ENCODE results near the gene CYS1. TPM values are rescaled to one million over a fixed set of nuclear protein-coding genes. Genes with fewer than 3 reads are reported as not detected.

The CYS1 gene
- total RNA-seq, 1 donor from 2014 or later, result 0.56 TPM

DNA sequence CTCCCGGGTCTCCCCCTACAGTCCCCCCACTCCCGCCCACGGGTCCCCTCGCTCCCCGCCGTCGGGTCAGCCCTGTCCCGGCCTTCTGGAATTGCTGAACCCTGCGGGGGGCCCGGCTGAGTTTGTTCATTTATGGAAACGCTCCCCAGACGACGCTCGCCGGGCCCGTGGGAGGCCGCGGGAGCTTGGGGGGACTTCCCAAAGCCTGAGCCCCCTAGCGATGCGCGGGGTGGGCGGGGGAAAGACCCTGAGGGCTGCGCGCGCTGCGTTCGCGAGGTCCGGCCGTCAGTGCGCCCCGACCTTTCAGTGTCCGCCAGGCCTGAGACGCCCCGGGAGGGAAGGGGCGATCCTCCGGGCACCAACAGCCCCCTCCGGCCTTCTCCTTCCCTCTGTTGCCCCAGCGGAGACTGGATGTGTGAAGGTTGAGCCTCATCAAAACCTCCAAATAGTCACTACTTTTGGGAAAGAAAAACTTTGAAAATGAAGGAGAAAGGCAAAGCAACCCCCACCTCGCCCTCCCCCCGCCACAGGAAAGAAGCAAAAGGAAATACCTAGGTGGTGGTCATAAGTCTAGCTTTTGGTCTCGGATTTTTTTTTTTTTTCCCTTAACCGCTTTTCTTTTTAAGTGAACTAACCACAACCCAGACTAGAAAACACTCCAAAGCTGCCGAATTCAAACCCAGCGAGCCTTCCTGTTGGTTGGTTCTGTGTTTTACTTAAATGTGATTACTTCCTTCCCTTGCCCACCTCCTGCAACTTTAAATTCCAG, 509 bp upstream of the CYS1 start:
- TF ChIP-seq CTCF (IDR thresholded peaks at IDR 0.05) (no peak), EZH2phosphoT487 (IDR thresholded peaks at IDR 0.05) (peak; percentile 89), EZH2 (IDR thresholded peaks at IDR 0.05) (peak; percentile 95)
- peak; percentile 62 for DNase-seq (ENCODE audit: low spot score)
- H3K27me3 Mint-ChIP-seq (ENCODE audit: insufficient read depth, low read depth), result peaks cover 65% of the 10 kb centered on the region

GRCh38 chr2:10079266-10079869, 843 bp downstream of the CYS1 start:
- Histone ChIP-seq H3K27me3 (peaks cover 100% of the 10 kb centered on the region), H2AFZ (replicated peaks) (peak overlapping the region; percentile 89), H3K4me1 (peaks cover 4% of the 10 kb centered on the region), H3F3A (ENCODE audit: low read depth) (peaks cover 22% of the 10 kb centered on the region), H3K27ac (no peak overlapping the region), H3K79me2 (ENCODE audit: low read depth) (no peaks in the 10 kb centered on the region), H3K4me3 (peak overlapping the region; percentile 57), H3K9ac (no peak overlapping the region), H3K9me3 (ENCODE audit: low read depth) (no peaks in the 10 kb centered on the region), H4K20me1 (ENCODE audit: low read depth) (peaks cover 5% of the 10 kb centered on the region), H3K4me2 (peak overlapping the region; percentile 80), H3K36me3 (no peaks in the 10 kb centered on the region)
- no peaks in the 10 kb centered on the region for H3K9me3 Mint-ChIP-seq
- TF ChIP-seq EZH2 (IDR thresholded peaks at IDR 0.05), result peak; percentile 83
- peak; percentile 15 for TF ChIP-seq CTCF (IDR thresholded peaks at IDR 0.05)
- peak; percentile 76 for TF ChIP-seq EZH2phosphoT487 (IDR thresholded peaks at IDR 0.05)
- peaks cover 71% of the 10 kb centered on the region for H3K27me3 Mint-ChIP-seq (ENCODE audit: insufficient read depth, low read depth)
- peak overlapping the region; percentile 78 for H3K4me3 Mint-ChIP-seq
- H3K4me1 Mint-ChIP-seq, result peaks cover 21% of the 10 kb centered on the region
- no peak overlapping the region for H3K27ac Mint-ChIP-seq
- peak; percentile 65 for DNase-seq (ENCODE audit: low spot score)
- H3K36me3 Mint-ChIP-seq, result no peaks in the 10 kb centered on the region

More for the DNA sequence above, 509 bp upstream of the CYS1 start:
- Histone ChIP-seq H3K27ac (no peak overlapping the region), H3K4me2 (peak overlapping the region; percentile 74), H2AFZ (replicated peaks) (no peak overlapping the region), H3K4me1 (peaks cover 4% of the 10 kb centered on the region), H3K79me2 (ENCODE audit: low read depth) (no peaks in the 10 kb centered on the region), H3F3A (ENCODE audit: low read depth) (peaks cover 22% of the 10 kb centered on the region), H3K36me3 (no peaks in the 10 kb centered on the region), H3K27me3 (peaks cover 90% of the 10 kb centered on the region), H4K20me1 (ENCODE audit: low read depth) (peaks cover 5% of the 10 kb centered on the region), H3K4me3 (peak overlapping the region; percentile 44), H3K9me3 (ENCODE audit: low read depth) (no peaks in the 10 kb centered on the region), H3K9ac (no peak overlapping the region)
- peak overlapping the region; percentile 68 for H3K4me3 Mint-ChIP-seq
- H3K4me1 Mint-ChIP-seq, result peaks cover 24% of the 10 kb centered on the region
- H3K36me3 Mint-ChIP-seq, result no peaks in the 10 kb centered on the region
- H3K9me3 Mint-ChIP-seq, result no peaks in the 10 kb centered on the region
- H3K27ac Mint-ChIP-seq, result no peak overlapping the region

GRCh38 chr2:10078704-10079265, 1.4 kb downstream of the CYS1 start:
- Histone ChIP-seq H3K9ac (no peak overlapping the region), H3F3A (ENCODE audit: low read depth) (peaks cover 22% of the 10 kb centered on the region), H4K20me1 (ENCODE audit: low read depth) (peaks cover 5% of the 10 kb centered on the region), H3K4me3 (peak overlapping the region; percentile 57), H2AFZ (replicated peaks) (peak overlapping the region; percentile 89), H3K36me3 (no peaks in the 10 kb centered on the region), H3K79me2 (ENCODE audit: low read depth) (no peaks in the 10 kb centered on the region), H3K27ac (no peak overlapping the region), H3K4me1 (peaks cover 4% of the 10 kb centered on the region), H3K9me3 (ENCODE audit: low read depth) (no peaks in the 10 kb centered on the region), H3K4me2 (peak overlapping the region; percentile 80), H3K27me3 (peaks cover 100% of the 10 kb centered on the region)
- no peak for DNase-seq (ENCODE audit: low spot score)
- H3K27me3 Mint-ChIP-seq (ENCODE audit: insufficient read depth, low read depth), result peaks cover 69% of the 10 kb centered on the region
- H3K4me1 Mint-ChIP-seq, result peaks cover 23% of the 10 kb centered on the region
- H3K36me3 Mint-ChIP-seq, result no peaks in the 10 kb centered on the region
- TF ChIP-seq CTCF (IDR thresholded peaks at IDR 0.05) (no peak), EZH2 (IDR thresholded peaks at IDR 0.05) (no peak), EZH2phosphoT487 (IDR thresholded peaks at IDR 0.05) (no peak)
- peak overlapping the region; percentile 78 for H3K4me3 Mint-ChIP-seq
- no peak overlapping the region for H3K27ac Mint-ChIP-seq
- H3K9me3 Mint-ChIP-seq, result no peaks in the 10 kb centered on the region
